PC-3 (cell line): ENCODE data around the gene DNAAF5.

Source experiments
- CTCF ChIP-seq: fragments of 300-600 bp; sonication (generic); conservative IDR thresholded peaks from 2 replicates; pipeline ENCODE4 v1.5.1; 2017; ENCODE audit warnings: antibody characterized with exemption, low read depth, mild to moderate bottlenecking, low read length
- EZH2 ChIP-seq: fragments of 300-600 bp; sonication (generic); IDR thresholded peaks from one replicate; pipeline ENCODE4 v1.6.1; 2017; ENCODE audit warnings: antibody characterized with exemption, mild to moderate bottlenecking, low read length; ENCODE audit not compliant: unreplicated experiment

DNA sequence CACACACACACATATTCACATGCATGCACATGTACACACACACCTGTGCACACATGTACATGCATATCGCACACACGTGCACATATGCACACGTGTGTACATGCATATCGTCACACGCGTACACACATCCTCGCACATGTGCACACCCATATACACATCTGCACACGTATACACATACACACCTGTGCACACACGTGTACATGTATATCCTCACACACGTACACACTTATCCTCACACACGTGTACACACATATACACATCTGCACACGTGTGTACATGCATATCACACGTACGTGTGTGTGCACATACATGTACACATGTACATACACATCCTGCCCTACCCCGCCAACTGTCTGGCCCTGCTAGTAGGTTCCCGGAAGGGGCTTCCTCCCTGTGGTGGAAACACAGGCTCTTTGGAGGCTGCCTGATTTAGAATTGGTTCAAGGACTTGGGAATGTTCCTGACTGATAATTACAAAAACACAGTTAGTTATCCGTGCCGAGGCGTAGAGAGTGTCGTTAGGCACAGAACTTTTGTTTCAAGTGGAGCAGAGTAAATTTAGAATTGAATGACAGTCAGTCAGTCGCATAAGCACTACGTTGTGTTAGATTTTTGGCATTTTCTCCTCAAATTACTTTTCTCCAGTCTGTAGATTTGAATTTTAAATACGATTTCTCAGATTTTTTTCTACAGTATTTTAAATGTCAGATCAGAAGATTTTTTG is 19.1 kb downstream of the DNAAF5 start:
- TF ChIP-seq CTCF, result no peak
- TF ChIP-seq EZH2, result no peak
